WTC11 (cell line): ENCODE data around the gene SCGB3A2. TPM values are rescaled to one million over a fixed set of nuclear protein-coding genes. Genes with fewer than 3 reads are reported as not detected.
"Not testable (repeated sequence)": the region's sequence is repeated elsewhere in the genome, so short reads cannot be mapped to it uniquely, and the experiment has no call there.

ENCODE experiments used
- ATAC-seq: fragments of 200-7000 bp; cut with Tn5 transposase; 2 replicates; pipeline ENCODE4 v1.10.0; 2021; ENCODE audit warnings: mild to moderate bottlenecking, moderate library complexity
- CTCF ChIA-PET: fragments of 300-600 bp; sonication (Branson Sonifier 250); formaldehyde crosslinking; loops from one replicate; lab custom pipeline; 2021; ENCODE audit warnings: antibody characterized with exemption; lab: Charles Lee
- POLR2A ChIA-PET: fragments of 350-600 bp; sonication (Branson Sonifier 250); formaldehyde crosslinking; loops from one replicate; lab custom pipeline; 2021; ENCODE audit warnings: antibody characterized with exemption; lab: Charles Lee
- DNase-seq: peaks from one replicate; pipeline ENCODE4 v3.0.0; 2021; ENCODE audit warnings: low spot score
- H3K27ac Mint-ChIP-seq: 2 replicates; pipeline ENCODE4 v1.8.0; 2021; ENCODE audit warnings: mixed read lengths
- H3K27me3 Mint-ChIP-seq: 2 replicates; pipeline ENCODE4 v1.8.0; 2021; ENCODE audit warnings: low read depth, mild to moderate bottlenecking, moderate library complexity, mixed read lengths
- H3K36me3 Mint-ChIP-seq: 2 replicates; pipeline ENCODE4 v1.8.0; 2021; ENCODE audit warnings: mixed read lengths
- H3K4me1 Mint-ChIP-seq: 2 replicates; pipeline ENCODE4 v1.8.0; 2022; ENCODE audit warnings: mixed read lengths
- H3K4me3 Mint-ChIP-seq: 2 replicates; pipeline ENCODE4 v1.8.0; 2021; ENCODE audit warnings: mild to moderate bottlenecking, moderate library complexity, mixed read lengths
- H3K9me3 Mint-ChIP-seq: 2 replicates; pipeline ENCODE4 v1.8.0; 2021; ENCODE audit warnings: mixed read lengths
- EMX1 ChIP-seq: fragments of 250-450 bp; sonication (Bioruptor Pico); IDR thresholded peaks from 2 replicates; pipeline ENCODE4 v1.8.0; 2021; ENCODE audit warnings: mild to moderate bottlenecking
- ESRRA ChIP-seq: sonication (generic); formaldehyde crosslinking; IDR thresholded peaks from 2 replicates; pipeline ENCODE4 v1.8.1; 2022; ENCODE audit warnings: mild to moderate bottlenecking, missing genetic modification reagents, borderline replicate concordance
- FOXK1 ChIP-seq: sonication (generic); formaldehyde crosslinking; IDR thresholded peaks from 2 replicates; pipeline ENCODE4 v1.8.0; 2022; ENCODE audit warnings: mild to moderate bottlenecking, moderate library complexity, missing genetic modification reagents
- GTF2I ChIP-seq: fragments of 250-450 bp; sonication (Bioruptor Pico); conservative IDR thresholded peaks from 2 replicates; pipeline ENCODE4 v1.4.0; 2021; ENCODE audit warnings: mild to moderate bottlenecking
- SP1 ChIP-seq: sonication (generic); formaldehyde crosslinking; conservative IDR thresholded peaks from 2 replicates; pipeline ENCODE4 v1.8.1; 2022; ENCODE audit warnings: missing genetic modification reagents
- TP53 ChIP-seq: sonication (generic); formaldehyde crosslinking; IDR thresholded peaks from 2 replicates; pipeline ENCODE4 v1.8.1; 2023; ENCODE audit warnings: mild to moderate bottlenecking, missing genetic modification reagents
- ZNF121 ChIP-seq: sonication (generic); formaldehyde crosslinking; IDR thresholded peaks from 2 replicates; pipeline ENCODE4 v1.8.0; 2023; ENCODE audit warnings: missing genetic modification reagents
- ZNF416 ChIP-seq: fragments of 250-450 bp; sonication (Bioruptor Pico); IDR thresholded peaks from 2 replicates; pipeline ENCODE4 v1.9.0; 2021; ENCODE audit warnings: mild to moderate bottlenecking, inconsistent platforms
- ZNF671 ChIP-seq: fragments of 250-450 bp; sonication (Bioruptor Pico); IDR thresholded peaks from 2 replicates; pipeline ENCODE4 v1.8.0; 2021; ENCODE audit warnings: mild to moderate bottlenecking
- total RNA-seq: library from RNA; stranded (reverse); gene quantifications from 3 replicates; pipeline ENCODE4 v1.2.3, GENCODE V29; 2021
- TF ChIP-seq, protein P1 (sequence below): sonication (generic); formaldehyde crosslinking; IDR thresholded peaks from 2 replicates; pipeline ENCODE4 v1.8.1; 2023; ENCODE audit warnings: mild to moderate bottlenecking, missing genetic modification reagents, borderline replicate concordance
- TF ChIP-seq, protein P2 (sequence below): fragments of 250-450 bp; sonication (Bioruptor Pico); IDR thresholded peaks from 2 replicates; pipeline ENCODE4 v1.9.0; 2021; ENCODE audit warnings: mild to moderate bottlenecking, borderline replicate concordance
- TF ChIP-seq, protein P3 (sequence below): fragments of 250-450 bp; sonication (Bioruptor Pico); IDR thresholded peaks from 2 replicates; pipeline ENCODE4 v1.9.0; 2021; ENCODE audit warnings: mild to moderate bottlenecking
- TF ChIP-seq, protein P4 (sequence below): fragments of 250-450 bp; sonication (Bioruptor Pico); IDR thresholded peaks from 2 replicates; pipeline ENCODE4 v1.9.0; 2021; ENCODE audit warnings: mild to moderate bottlenecking
- TF ChIP-seq, protein P5 (sequence below): sonication (generic); formaldehyde crosslinking; IDR thresholded peaks from 2 replicates; pipeline ENCODE4 v1.8.0; 2023; ENCODE audit warnings: mild to moderate bottlenecking, missing genetic modification reagents
- TF ChIP-seq, protein P6 (sequence below): fragments of 250-450 bp; sonication (Bioruptor Pico); conservative IDR thresholded peaks from 2 replicates; pipeline ENCODE4 v1.9.0; 2021; ENCODE audit warnings: mild to moderate bottlenecking

SCGB3A2 gene
- total RNA-seq, 1 experiment from 2014 or later = 79.1 TPM

DNA sequence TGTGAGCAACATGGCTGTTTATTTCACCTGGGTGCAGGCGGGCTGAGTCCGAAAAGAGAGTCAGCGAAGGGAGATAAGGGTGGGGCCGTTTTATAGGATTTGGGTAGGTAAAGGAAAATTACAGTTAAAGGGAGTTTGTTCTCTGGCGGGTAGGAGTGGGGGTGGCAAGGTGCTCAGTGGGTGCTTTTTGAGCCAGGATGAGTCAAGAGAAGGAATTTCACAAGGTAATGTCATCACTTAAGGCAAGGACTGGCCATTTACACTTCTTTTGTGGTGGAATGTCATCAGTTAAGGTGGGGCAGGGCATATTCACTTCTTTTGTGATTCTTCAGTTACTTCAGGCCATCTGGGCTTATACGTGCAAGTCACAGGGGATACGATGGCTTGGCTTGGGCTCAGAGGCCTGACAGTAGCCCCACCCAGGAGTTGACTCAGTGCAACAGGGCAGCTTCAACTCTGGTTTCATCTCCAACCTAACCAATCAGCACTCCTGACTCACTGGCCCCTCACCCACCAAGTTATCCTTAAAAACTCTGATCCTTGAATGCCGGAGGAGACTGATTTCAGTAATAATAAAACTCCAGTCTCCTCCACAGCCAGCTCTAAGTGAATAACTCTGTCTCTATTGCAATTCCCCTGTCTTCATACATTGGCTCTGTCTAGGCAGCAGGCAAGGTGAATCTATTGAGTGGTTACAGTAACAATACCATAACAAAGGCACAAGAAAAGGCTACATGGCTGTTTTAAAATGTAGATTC, 4.2 kb upstream of the SCGB3A2 start:
- peaks cover 72% of the 10 kb centered on the region for H3K4me1 Mint-ChIP-seq
- peak; percentile 74 for DNase-seq
- ATAC-seq = peak; percentile 92
- TF ChIP-seq SP1 (CRISPR knock-in tag) = 0 out of 2 replicates have a peak, but pooled peaks have one; percentile 38
- TF ChIP-seq, protein P1, sequence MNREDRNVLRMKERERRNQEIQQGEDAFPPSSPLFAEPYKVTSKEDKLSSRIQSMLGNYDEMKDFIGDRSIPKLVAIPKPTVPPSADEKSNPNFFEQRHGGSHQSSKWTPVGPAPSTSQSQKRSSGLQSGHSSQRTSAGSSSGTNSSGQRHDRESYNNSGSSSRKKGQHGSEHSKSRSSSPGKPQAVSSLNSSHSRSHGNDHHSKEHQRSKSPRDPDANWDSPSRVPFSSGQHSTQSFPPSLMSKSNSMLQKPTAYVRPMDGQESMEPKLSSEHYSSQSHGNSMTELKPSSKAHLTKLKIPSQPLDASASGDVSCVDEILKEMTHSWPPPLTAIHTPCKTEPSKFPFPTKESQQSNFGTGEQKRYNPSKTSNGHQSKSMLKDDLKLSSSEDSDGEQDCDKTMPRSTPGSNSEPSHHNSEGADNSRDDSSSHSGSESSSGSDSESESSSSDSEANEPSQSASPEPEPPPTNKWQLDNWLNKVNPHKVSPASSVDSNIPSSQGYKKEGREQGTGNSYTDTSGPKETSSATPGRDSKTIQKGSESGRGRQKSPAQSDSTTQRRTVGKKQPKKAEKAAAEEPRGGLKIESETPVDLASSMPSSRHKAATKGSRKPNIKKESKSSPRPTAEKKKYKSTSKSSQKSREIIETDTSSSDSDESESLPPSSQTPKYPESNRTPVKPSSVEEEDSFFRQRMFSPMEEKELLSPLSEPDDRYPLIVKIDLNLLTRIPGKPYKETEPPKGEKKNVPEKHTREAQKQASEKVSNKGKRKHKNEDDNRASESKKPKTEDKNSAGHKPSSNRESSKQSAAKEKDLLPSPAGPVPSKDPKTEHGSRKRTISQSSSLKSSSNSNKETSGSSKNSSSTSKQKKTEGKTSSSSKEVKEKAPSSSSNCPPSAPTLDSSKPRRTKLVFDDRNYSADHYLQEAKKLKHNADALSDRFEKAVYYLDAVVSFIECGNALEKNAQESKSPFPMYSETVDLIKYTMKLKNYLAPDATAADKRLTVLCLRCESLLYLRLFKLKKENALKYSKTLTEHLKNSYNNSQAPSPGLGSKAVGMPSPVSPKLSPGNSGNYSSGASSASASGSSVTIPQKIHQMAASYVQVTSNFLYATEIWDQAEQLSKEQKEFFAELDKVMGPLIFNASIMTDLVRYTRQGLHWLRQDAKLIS (CRISPR knock-in tag) = peak; percentile 17; the same call in 1 of the 2 replicates
- TF ChIP-seq ZNF416 = peak; percentile 38; the same call in 1 of the 2 replicates
- TF ChIP-seq, protein P2, sequence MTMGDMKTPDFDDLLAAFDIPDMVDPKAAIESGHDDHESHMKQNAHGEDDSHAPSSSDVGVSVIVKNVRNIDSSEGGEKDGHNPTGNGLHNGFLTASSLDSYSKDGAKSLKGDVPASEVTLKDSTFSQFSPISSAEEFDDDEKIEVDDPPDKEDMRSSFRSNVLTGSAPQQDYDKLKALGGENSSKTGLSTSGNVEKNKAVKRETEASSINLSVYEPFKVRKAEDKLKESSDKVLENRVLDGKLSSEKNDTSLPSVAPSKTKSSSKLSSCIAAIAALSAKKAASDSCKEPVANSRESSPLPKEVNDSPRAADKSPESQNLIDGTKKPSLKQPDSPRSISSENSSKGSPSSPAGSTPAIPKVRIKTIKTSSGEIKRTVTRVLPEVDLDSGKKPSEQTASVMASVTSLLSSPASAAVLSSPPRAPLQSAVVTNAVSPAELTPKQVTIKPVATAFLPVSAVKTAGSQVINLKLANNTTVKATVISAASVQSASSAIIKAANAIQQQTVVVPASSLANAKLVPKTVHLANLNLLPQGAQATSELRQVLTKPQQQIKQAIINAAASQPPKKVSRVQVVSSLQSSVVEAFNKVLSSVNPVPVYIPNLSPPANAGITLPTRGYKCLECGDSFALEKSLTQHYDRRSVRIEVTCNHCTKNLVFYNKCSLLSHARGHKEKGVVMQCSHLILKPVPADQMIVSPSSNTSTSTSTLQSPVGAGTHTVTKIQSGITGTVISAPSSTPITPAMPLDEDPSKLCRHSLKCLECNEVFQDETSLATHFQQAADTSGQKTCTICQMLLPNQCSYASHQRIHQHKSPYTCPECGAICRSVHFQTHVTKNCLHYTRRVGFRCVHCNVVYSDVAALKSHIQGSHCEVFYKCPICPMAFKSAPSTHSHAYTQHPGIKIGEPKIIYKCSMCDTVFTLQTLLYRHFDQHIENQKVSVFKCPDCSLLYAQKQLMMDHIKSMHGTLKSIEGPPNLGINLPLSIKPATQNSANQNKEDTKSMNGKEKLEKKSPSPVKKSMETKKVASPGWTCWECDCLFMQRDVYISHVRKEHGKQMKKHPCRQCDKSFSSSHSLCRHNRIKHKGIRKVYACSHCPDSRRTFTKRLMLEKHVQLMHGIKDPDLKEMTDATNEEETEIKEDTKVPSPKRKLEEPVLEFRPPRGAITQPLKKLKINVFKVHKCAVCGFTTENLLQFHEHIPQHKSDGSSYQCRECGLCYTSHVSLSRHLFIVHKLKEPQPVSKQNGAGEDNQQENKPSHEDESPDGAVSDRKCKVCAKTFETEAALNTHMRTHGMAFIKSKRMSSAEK (CRISPR knock-in tag) = peak; percentile 69; the same call in 1 of the 2 replicates
- 0 out of 2 replicates have a peak, but pooled peaks have one; percentile 32 for TF ChIP-seq FOXK1 (CRISPR knock-in tag)
- TF ChIP-seq, protein P3, sequence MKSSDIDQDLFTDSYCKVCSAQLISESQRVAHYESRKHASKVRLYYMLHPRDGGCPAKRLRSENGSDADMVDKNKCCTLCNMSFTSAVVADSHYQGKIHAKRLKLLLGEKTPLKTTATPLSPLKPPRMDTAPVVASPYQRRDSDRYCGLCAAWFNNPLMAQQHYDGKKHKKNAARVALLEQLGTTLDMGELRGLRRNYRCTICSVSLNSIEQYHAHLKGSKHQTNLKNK (CRISPR knock-in tag) = 0 out of 2 replicates have a peak, but pooled peaks have one; percentile 22
- H3K27me3 Mint-ChIP-seq, H3K9me3 Mint-ChIP-seq: not testable (repeated sequence)
- peak overlapping the region; percentile 98 for H3K27ac Mint-ChIP-seq
- POLR2A ChIA-PET = interaction anchor here (0.5 to 2.0 kb wide), 4 partner anchors 11 to 1647 kb away, joined by 3 to 10 read pairs (median 6); no protein-coding TSS in a partner anchor
- peak overlapping the region; percentile 96 for H3K4me3 Mint-ChIP-seq
- H3K36me3 Mint-ChIP-seq = peaks cover 49% of the 10 kb centered on the region
- CTCF ChIA-PET = interaction anchor here (0.6 to 1.7 kb wide), 2 partner anchors 13 kb away, joined by 3 to 6 read pairs; no protein-coding TSS in a partner anchor

DNA sequence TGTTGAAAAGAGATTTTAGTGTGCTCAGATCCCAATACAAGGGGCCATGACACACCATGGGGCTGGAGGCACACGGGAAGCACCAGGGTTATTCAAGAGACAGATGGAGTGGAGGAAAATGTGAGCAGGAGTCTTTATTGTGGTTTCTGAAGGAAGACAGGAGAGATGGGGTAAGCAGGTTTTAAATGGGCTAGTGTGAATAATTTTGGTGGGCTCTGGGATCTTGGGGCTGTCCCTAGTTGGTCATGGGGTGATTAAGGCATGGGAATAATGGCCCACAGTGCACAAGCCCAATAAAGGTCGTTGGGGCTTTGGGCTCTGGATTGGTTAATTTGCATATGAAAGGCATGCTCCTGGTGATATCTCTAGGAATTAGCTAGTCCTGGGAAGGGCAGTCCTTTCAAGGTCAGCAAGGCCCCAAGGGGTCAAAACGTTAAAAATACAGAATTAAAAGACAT, 3.6 kb upstream of the SCGB3A2 start:
- H3K27me3 Mint-ChIP-seq = no peaks in the 10 kb centered on the region; the same call in 1 of the 2 replicates
- no peaks in the 10 kb centered on the region for H3K9me3 Mint-ChIP-seq
- DNase-seq = peak; percentile 38
- H3K4me3 Mint-ChIP-seq = peak overlapping the region; percentile 96
- ChIA-PET POLR2A (interaction anchor here (0.5 to 2.0 kb wide), 6 partner anchors 12 to 1646 kb away, joined by 3 to 10 read pairs (median 4); no protein-coding TSS in a partner anchor), CTCF (interaction anchor here (0.6 to 1.7 kb wide), 3 partner anchors 12 to 14 kb away, joined by 3 to 6 read pairs (median 3); no protein-coding TSS in a partner anchor)
- H3K4me1 Mint-ChIP-seq = peaks cover 71% of the 10 kb centered on the region
- peaks cover 43% of the 10 kb centered on the region for H3K36me3 Mint-ChIP-seq
- peak overlapping the region; percentile 98 for H3K27ac Mint-ChIP-seq
- peak; percentile 78 for ATAC-seq
- TF ChIP-seq, protein P4, sequence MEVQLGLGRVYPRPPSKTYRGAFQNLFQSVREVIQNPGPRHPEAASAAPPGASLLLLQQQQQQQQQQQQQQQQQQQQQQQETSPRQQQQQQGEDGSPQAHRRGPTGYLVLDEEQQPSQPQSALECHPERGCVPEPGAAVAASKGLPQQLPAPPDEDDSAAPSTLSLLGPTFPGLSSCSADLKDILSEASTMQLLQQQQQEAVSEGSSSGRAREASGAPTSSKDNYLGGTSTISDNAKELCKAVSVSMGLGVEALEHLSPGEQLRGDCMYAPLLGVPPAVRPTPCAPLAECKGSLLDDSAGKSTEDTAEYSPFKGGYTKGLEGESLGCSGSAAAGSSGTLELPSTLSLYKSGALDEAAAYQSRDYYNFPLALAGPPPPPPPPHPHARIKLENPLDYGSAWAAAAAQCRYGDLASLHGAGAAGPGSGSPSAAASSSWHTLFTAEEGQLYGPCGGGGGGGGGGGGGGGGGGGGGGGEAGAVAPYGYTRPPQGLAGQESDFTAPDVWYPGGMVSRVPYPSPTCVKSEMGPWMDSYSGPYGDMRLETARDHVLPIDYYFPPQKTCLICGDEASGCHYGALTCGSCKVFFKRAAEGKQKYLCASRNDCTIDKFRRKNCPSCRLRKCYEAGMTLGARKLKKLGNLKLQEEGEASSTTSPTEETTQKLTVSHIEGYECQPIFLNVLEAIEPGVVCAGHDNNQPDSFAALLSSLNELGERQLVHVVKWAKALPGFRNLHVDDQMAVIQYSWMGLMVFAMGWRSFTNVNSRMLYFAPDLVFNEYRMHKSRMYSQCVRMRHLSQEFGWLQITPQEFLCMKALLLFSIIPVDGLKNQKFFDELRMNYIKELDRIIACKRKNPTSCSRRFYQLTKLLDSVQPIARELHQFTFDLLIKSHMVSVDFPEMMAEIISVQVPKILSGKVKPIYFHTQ (CRISPR knock-in tag) = peak; percentile 56; the same call in 1 of the 2 replicates
- TF ChIP-seq ZNF671 (CRISPR knock-in tag) (peak; percentile 25; the same call in 1 of the 2 replicates), ZNF121 (CRISPR knock-in tag) (0 out of 2 replicates have a peak, but pooled peaks have one; percentile 10), EMX1 (CRISPR knock-in tag) (peak; percentile 59; the same call in 1 of the 2 replicates), TP53 (no peak), ESRRA (CRISPR knock-in tag) (peak; percentile 76; the same call in 1 of the 2 replicates), GTF2I (0 out of 2 replicates have a peak, but pooled peaks have one; percentile 3)
- TF ChIP-seq, protein P5, sequence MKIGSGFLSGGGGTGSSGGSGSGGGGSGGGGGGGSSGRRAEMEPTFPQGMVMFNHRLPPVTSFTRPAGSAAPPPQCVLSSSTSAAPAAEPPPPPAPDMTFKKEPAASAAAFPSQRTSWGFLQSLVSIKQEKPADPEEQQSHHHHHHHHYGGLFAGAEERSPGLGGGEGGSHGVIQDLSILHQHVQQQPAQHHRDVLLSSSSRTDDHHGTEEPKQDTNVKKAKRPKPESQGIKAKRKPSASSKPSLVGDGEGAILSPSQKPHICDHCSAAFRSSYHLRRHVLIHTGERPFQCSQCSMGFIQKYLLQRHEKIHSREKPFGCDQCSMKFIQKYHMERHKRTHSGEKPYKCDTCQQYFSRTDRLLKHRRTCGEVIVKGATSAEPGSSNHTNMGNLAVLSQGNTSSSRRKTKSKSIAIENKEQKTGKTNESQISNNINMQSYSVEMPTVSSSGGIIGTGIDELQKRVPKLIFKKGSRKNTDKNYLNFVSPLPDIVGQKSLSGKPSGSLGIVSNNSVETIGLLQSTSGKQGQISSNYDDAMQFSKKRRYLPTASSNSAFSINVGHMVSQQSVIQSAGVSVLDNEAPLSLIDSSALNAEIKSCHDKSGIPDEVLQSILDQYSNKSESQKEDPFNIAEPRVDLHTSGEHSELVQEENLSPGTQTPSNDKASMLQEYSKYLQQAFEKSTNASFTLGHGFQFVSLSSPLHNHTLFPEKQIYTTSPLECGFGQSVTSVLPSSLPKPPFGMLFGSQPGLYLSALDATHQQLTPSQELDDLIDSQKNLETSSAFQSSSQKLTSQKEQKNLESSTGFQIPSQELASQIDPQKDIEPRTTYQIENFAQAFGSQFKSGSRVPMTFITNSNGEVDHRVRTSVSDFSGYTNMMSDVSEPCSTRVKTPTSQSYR = no peak
- TF ChIP-seq, protein P6, sequence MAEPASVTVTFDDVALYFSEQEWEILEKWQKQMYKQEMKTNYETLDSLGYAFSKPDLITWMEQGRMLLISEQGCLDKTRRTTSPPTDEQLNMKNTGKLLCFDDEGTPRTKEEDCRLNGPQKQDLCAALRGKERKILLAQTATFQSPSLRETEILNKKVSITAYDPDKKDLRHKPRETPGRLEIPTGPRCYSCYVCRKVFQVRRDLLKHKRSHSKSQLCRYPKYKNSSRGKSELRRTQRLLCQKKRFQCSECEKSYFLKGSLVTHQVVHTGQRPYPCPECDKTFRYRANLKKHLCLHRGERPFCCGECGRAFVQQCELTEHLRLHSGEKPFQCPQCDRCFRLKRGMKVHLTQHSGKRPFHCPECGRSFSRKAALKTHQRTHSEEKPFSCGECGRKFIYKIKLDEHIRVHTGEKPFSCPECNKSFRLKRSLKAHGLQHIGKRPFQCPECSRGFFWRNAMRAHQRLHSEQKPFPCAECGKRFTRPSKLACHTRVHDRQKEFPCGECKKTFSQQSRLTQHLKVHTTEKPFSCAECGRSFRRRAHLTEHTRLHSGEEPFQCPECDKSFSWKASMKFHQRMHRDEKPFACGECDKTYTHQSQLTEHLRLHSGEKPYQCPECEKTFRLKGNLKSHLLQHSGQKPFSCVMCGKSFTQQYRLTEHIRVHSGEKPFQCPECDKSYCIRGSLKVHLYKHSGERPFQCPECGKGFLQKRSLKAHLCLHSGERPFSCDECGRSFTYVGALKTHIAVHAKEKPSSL (CRISPR knock-in tag) = peak; percentile 78; the same call in 1 of the 2 replicates
